GM12878 (cell line): ENCODE measurements around the gene NXPE4.

Experiments used
- BMI1 ChIP-seq: fragments of 450-650 bp; IDR thresholded peaks from 2 replicates; pipeline ENCODE4 v1.6.1; 2016; ENCODE audit warnings: mild to moderate bottlenecking, moderate library complexity, borderline replicate concordance
- EZH2 ChIP-seq: IDR thresholded peaks from 2 replicates; pipeline ENCODE4 v1.6.1; 2012; ENCODE audit warnings: low read depth, mild to moderate bottlenecking, control low read depth, inconsistent platforms, low read length, borderline replicate concordance; ENCODE audit not compliant: control insufficient read depth
- POLR2A ChIP-seq: IDR thresholded peaks from 2 replicates; pipeline ENCODE4 v1.6.1; 2011; ENCODE audit warnings: low read depth, mild to moderate bottlenecking, low read length
- RUNX3 ChIP-seq: IDR thresholded peaks from 2 replicates; pipeline ENCODE4 v1.6.1; 2012; ENCODE audit warnings: low read length, inconsistent platforms
- TF ChIP-seq, protein P1 (sequence below): IDR thresholded peaks from 2 replicates; pipeline ENCODE4 v1.6.1; 2012; ENCODE audit warnings: mild to moderate bottlenecking, low read depth, low read length
- TF ChIP-seq, protein P2 (sequence below): IDR thresholded peaks from 2 replicates; pipeline ENCODE4 v1.6.1; 2012; ENCODE audit warnings: low read length, inconsistent platforms
- TF ChIP-seq, protein P3 (sequence below): IDR thresholded peaks from 2 replicates; pipeline ENCODE4 v1.6.1; 2011; ENCODE audit warnings: low read depth, low read length, improper control_type of control experiment, borderline replicate concordance

DNA sequence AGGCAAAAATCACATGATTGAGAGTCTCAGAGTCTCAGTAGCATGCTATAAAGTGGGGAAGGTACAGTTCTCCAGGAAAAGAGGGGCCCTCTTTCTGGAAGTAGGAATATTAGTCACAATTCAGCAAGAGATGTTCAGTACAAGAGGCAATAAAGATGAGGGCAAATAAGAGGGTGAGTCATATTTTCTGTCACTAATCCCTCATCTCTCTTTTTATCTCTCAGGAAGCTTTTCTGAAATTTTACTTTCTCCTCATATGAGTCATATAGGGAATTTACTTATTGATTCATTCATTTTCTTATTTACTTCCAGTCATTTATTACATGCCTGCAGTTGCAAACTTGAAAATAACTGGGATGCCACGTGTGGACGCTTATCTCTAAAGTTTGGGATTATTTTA is 32.5 kb downstream of the NXPE4 start:
- no peak for TF ChIP-seq RUNX3
- TF ChIP-seq, protein P1, sequence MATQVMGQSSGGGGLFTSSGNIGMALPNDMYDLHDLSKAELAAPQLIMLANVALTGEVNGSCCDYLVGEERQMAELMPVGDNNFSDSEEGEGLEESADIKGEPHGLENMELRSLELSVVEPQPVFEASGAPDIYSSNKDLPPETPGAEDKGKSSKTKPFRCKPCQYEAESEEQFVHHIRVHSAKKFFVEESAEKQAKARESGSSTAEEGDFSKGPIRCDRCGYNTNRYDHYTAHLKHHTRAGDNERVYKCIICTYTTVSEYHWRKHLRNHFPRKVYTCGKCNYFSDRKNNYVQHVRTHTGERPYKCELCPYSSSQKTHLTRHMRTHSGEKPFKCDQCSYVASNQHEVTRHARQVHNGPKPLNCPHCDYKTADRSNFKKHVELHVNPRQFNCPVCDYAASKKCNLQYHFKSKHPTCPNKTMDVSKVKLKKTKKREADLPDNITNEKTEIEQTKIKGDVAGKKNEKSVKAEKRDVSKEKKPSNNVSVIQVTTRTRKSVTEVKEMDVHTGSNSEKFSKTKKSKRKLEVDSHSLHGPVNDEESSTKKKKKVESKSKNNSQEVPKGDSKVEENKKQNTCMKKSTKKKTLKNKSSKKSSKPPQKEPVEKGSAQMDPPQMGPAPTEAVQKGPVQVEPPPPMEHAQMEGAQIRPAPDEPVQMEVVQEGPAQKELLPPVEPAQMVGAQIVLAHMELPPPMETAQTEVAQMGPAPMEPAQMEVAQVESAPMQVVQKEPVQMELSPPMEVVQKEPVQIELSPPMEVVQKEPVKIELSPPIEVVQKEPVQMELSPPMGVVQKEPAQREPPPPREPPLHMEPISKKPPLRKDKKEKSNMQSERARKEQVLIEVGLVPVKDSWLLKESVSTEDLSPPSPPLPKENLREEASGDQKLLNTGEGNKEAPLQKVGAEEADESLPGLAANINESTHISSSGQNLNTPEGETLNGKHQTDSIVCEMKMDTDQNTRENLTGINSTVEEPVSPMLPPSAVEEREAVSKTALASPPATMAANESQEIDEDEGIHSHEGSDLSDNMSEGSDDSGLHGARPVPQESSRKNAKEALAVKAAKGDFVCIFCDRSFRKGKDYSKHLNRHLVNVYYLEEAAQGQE, result no peak
- no peak for TF ChIP-seq POLR2A
- no peak for TF ChIP-seq BMI1
- TF ChIP-seq, protein P2, sequence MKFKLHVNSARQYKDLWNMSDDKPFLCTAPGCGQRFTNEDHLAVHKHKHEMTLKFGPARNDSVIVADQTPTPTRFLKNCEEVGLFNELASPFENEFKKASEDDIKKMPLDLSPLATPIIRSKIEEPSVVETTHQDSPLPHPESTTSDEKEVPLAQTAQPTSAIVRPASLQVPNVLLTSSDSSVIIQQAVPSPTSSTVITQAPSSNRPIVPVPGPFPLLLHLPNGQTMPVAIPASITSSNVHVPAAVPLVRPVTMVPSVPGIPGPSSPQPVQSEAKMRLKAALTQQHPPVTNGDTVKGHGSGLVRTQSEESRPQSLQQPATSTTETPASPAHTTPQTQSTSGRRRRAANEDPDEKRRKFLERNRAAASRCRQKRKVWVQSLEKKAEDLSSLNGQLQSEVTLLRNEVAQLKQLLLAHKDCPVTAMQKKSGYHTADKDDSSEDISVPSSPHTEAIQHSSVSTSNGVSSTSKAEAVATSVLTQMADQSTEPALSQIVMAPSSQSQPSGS, result no peak
- TF ChIP-seq, protein P3, sequence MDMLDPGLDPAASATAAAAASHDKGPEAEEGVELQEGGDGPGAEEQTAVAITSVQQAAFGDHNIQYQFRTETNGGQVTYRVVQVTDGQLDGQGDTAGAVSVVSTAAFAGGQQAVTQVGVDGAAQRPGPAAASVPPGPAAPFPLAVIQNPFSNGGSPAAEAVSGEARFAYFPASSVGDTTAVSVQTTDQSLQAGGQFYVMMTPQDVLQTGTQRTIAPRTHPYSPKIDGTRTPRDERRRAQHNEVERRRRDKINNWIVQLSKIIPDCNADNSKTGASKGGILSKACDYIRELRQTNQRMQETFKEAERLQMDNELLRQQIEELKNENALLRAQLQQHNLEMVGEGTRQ, result no peak
- no peak for TF ChIP-seq EZH2
